ENCODE results near the gene AGRP. TPM values are rescaled to one million over a fixed set of nuclear protein-coding genes. Genes with fewer than 3 reads are reported as not detected.

The AGRP gene
- total and polyA plus RNA-seq, 8 donors: 0.23 TPM; not detected in 7

DNA sequence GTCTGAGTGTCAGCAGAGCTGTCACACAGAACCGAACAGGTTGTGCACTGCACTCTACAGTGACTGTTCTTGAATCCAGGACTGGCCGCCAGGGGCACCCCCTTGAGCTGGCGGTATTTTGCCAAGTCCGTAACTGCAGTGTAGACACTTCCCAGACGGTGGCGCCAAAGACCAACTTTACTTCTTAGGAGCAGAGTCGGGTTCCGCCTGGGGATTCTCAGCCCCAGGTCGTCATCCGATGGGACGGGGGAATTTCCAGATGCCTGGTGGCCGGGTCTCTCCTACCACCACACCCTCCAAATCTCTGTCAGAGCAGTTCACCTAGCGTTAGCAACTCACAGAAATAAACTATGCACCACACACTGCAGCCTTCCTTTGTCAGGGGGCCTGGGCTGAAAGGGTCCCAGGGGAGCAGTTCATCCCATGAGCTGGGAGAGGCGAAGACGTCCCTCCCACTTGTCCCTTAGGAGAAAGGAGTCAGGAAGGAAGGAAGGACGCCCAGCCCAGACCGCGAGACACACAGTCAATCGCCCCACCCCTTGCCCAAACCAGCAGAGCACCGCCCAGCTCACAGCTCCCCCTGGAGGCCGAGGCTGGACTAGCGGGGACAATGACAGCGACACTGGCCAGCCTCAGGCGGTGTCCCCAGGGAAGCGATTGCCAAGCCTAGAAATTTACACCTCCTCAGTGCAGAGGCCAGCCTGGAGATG, 37.9 kb upstream of the AGRP start:
- Histone ChIP-seq H3K36me3 (no peaks in the 10 kb centered on the region), H3K4me1 (no peaks in the 10 kb centered on the region), H3K4me3 (peak overlapping the region in 3 of 4 donors; percentile 13 to 38 (median 33)), H3K9me3 (no peaks in the 10 kb centered on the region), H3K27ac (peak overlapping the region; percentile 63 to 90 (median 72)), H3K27me3 (no peaks in the 10 kb centered on the region)
- no peak for FAIRE-seq
- peak; percentile 95 to 98 (median 96) for ATAC-seq
- WGBS, 2 donors: 0% methylated on average over 25 of the region's 25 CpGs
- TF ChIP-seq CTCF (IDR thresholded peaks at IDR 0.05): peak; percentile 59 to 74 (median 70)
- peak; percentile 89 to 98 (median 96) for DNase-seq
- intact Hi-C loops (cut with DNase I): loop anchor here in 2 of 3 donors (10.0 kb wide), 2 partner anchors 144 to 414 kb away; partner anchors contain the start of genes ACD (in 1 of the 2), C16orf86 (in 1 of the 2), CTRL (in 1 of the 2) and ENKD1 (in 1 of the 2)

DNA sequence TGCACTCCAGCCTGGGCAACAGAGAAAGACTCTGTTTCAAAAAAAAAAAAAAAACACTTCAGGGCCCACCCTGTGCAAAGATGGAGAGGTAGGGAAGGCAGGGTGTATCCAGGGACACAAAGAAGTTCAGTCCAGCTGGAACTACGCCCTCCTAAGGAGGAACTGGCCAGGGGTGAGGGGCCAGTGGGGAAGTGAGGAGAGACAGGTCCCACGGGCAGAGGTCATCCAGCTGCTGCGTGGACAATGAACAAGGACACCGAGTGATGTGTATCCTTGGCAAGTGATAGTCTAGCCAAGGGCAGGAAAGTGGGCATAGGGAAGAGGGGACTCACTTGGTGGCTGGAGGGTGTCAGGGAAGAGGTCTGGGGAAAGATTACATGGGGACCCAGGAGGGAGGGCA, 35.9 kb upstream of the AGRP start:
- WGBS, 2 donors: 61 to 71% methylated on average over 4 of the region's 4 CpGs
- no peak for TF ChIP-seq CTCF (IDR thresholded peaks at IDR 0.05)
- Histone ChIP-seq H3K27me3 (no peaks in the 10 kb centered on the region), H3K4me1 (no peaks in the 10 kb centered on the region), H3K9me3 (no peaks in the 10 kb centered on the region), H3K36me3 (no peaks in the 10 kb centered on the region), H3K27ac (no peak overlapping the region), H3K4me3 (no peak overlapping the region)
- no peak for DNase-seq
- intact Hi-C loops (cut with DNase I): no loop called here
- FAIRE-seq: no peak
- ATAC-seq: no peak

DNA sequence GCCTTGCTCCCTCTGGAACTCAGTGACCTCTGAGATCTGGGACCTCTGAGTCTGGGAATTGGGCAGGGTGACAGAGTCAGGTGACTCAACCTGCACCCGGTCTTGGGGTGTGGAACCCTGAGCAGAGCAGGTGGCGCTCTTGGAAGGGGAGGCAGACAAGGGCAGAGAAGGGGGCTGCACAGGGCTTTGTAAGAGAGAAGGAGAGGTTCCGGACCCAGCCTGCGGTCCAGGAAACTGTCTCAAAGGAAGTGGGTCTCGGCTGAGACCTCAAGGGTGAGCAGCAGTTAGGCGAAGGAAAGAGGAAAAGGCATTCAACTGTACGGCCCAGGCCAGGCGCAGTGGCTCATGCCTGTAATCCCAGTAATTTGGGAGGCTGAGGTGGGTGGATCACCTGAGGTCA, 35.3 kb upstream of the AGRP start:
- DNase-seq (no peak), ATAC-seq (no peak), FAIRE-seq (no peak)
- TF ChIP-seq CTCF (IDR thresholded peaks at IDR 0.05): no peak
- no peaks in the 10 kb centered on the region for H3K4me1 ChIP-seq
- H3K36me3 ChIP-seq: no peaks in the 10 kb centered on the region
- 82 to 85% methylated on average over 8 of the region's 8 CpGs for WGBS, 2 donors
- no peak overlapping the region for H3K27ac ChIP-seq
- H3K9me3 ChIP-seq: no peaks in the 10 kb centered on the region
- intact Hi-C loops (cut with DNase I): no loop called here
- no peak overlapping the region for H3K4me3 ChIP-seq
- H3K27me3 ChIP-seq: no peaks in the 10 kb centered on the region

GRCh38 chr16:67517661-67518423, 34.5 kb upstream of the AGRP start:
- ATAC-seq (no peak), FAIRE-seq (no peak), DNase-seq (no peak)
- H3K9me3 ChIP-seq: no peaks in the 10 kb centered on the region
- no peaks in the 10 kb centered on the region for H3K36me3 ChIP-seq
- intact Hi-C loops (cut with DNase I): no loop called here
- H3K4me3 ChIP-seq: no peak overlapping the region
- H3K27me3 ChIP-seq: no peaks in the 10 kb centered on the region
- no peak for TF ChIP-seq CTCF (IDR thresholded peaks at IDR 0.05)
- no peak overlapping the region for H3K27ac ChIP-seq
- H3K4me1 ChIP-seq: no peaks in the 10 kb centered on the region
- WGBS, 2 donors: 59 to 64% methylated on average over 11 of the region's 11 CpGs

- intact Hi-C loops (cut with DNase I): no loop called here
- Histone ChIP-seq H3K9me3 (no peaks in the 10 kb centered on the region), H3K4me3 (no peak overlapping the region), H3K36me3 (no peaks in the 10 kb centered on the region), H3K4me1 (no peaks in the 10 kb centered on the region), H3K27ac (no peak overlapping the region), H3K27me3 (no peaks in the 10 kb centered on the region)
- DNase-seq: no peak
- no peak for ATAC-seq
- 80 to 83% methylated on average over 3 of the region's 3 CpGs for WGBS, 2 donors
- TF ChIP-seq CTCF (IDR thresholded peaks at IDR 0.05): no peak
- no peak for FAIRE-seq
These were observed 33.8 kb upstream of the AGRP start for GRCh38 chr16:67517155-67517445.

Data from pancreas (tissue), 10 donors.